ENCODE measurements around the gene CYTH1.
"Not testable (repeated sequence)": the region's sequence is repeated elsewhere in the genome, so short reads cannot be mapped to it uniquely, and the experiment has no call there.

Gene CYTH1

DNA sequence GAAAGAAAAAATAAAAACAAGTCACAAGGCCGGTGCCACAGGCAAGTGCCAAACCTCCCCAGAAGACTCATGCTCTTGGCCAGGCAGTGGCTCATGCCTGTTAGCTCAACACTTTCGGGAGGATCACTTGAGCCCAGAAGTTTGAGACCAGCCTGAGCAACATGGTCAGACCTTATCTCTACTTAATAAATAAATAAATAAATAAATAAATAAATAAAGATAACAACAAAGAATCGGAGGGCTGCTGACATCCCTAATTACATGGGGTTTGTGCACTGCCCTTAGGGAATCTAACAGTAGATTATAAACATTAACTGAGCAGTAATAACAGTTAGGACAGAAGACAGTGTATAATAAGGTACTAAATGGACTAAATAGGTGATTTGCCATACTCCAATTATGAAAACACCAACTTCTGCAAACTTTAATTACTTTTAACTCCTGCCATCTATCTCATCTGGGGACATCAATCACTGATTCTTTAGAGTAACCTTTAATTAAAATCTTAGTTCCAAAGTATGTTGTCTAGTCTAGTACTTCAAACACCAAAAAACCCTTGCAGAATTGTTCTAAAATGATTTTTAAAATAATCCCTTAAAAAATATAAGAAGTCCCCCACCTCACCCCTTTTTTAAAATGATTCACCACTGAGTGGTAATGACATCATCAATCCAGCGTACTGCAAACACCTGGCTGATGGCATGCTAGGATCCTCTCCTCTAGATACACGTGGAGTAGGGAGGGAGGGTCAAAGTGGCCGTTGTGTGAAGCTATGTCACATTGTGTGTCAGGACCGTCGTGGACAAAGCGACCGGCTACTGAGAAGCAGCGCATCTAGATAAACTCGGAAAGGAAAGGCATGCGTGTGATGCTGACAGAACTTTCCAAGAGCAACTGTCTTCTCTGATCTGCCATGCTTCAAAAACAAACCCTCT, 28.5 kb downstream of the CYTH1 start:
- DNase-seq: no peak

DNA sequence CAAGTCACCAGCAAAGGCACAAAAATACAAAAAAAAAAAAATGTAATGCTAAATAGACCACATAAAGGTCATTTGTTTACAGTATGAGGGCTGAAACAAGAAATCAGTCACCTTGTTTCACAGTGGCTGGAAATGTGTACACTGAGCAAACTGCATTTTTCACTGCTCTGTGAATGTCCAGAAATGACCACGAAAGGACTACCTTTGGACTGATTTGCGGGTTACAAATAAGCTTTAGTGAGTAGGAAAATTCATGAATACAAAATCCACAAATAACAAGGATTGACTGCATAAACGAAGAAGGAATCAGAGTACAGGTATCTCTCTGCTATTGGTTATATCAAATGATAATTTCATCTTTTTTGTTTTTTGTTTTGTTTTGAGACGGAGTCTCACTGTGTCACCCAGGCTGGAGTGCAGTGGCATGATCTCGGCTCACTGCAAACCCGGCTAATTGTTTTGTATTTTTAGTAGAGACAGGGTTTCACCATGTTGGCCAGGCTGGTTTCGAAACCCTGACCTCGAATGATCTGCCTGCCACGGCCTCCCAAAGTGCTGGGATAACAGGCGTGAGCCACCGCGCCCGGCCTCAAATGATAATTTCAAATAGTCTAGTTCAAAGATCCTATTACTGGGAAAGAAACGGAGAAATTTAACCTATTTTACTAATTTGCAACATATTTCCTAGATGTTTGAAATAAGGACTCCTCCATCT, 30.5 kb downstream of the CYTH1 start:
- no peak for DNase-seq

DNA sequence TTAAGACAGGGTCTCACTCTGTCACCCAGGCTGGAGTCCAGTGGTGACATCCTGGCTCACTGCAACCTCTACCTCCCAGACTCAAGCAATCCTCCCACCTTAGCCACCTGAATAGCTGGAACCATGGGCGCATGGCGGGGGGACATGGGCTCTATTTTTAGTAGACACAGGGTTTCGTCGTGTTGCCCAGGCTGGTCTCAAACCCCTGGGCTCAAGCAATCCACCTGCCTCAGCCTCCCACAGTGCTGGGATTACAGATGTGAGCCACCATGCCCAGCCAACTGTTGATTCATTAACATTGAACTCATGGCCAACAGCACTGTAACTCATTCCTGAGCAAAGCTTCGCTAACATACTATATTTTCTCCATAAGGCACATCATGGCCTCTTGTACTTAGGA, 31.1 kb downstream of the CYTH1 start:
- DNase-seq: not testable (repeated sequence)

DNA sequence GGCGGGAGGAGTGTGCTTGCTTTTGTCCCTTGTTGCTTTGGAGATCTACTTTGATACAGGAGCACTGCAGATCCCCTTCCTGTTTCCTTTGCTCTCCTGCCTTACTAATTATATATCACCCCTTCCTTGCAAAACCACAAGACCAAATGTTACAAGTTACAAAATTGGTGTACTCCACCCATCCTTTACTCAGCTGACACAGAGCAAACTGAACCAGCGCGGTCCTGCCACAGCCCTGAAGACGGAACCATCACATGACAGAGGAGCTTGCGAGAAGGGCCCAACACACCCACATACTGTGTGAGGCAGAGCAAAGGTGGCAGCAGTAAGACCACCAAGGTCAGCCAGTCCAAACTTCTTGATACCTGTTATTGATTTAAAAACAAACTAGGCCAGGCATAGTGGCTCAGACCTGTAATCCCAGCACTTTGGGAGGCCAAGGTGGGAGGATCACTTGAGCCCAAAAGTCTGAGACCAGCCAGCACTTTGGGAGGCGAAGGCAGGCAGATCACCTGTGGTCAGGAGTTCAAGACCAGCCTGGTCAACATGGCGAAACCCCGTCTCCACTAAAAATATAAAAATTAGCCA, 33.2 kb downstream of the CYTH1 start:
- no peak for DNase-seq

DNA sequence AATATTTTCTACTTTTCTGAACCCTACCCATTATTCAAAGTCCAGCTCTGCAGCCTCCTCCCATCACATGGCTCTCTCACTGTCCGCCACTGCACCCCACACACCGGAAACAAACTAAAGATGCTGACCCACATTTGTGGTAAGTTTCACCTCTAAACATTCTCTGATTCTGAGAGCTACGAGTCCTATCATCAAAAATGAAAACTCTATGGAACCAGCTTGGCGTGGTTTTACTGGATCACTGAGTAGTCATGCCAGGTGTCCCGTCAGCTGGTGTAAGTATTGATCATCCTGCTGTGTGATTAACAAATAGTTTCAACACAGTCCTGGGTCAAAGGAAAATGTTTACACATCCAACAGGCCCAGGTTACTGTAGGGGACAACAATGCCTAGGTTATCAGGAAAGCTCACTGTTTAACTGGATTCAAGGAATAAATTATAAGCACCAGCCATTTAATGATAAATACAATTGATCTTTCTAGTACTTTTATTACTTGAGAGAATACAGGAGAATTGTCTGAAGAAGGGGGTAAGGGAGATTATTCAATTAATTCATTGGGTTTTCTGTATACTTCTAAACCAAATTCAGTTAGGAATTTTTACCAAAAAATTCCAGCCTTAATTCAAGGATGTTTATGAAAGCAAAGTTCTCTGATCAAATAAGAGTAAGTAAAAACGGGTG, 33.9 kb downstream of the CYTH1 start:
- no peak for DNase-seq

DNA sequence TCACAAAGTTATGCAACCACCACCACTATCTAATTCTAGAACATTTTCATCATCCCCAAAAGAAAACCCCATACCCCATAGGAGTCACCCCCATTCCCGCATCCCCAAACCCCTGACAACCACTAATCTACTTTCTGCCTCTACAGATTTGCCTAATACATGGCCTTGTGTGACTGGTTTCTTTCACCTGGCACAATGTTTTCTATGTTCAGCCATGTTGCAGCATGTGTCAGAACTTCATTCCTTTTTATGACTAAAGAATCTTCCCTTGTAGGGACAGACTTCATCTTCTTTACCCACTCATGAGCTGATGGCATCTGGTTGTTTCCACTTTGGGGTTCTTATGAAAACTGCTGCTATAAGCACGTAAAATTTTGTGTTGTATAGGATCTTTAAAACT, 34.6 kb downstream of the CYTH1 start:
- DNase-seq: no peak

DNA sequence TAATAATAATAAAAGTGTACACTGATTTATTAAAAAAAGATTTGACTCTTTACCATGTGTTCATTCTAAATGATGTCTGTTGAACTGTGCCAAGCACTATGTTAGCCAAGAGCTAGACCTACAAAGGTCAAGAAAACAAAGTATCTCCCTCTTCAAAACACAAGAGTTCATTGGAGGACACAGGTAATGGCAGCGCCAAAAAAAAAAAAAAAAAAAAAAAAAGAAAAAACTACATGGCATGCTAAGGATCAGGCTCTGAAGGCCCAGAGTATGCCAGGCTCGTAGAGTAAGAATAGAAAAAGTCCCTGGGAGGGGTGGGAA, 35.2 kb downstream of the CYTH1 start:
- DNase-seq: no peak

DNA sequence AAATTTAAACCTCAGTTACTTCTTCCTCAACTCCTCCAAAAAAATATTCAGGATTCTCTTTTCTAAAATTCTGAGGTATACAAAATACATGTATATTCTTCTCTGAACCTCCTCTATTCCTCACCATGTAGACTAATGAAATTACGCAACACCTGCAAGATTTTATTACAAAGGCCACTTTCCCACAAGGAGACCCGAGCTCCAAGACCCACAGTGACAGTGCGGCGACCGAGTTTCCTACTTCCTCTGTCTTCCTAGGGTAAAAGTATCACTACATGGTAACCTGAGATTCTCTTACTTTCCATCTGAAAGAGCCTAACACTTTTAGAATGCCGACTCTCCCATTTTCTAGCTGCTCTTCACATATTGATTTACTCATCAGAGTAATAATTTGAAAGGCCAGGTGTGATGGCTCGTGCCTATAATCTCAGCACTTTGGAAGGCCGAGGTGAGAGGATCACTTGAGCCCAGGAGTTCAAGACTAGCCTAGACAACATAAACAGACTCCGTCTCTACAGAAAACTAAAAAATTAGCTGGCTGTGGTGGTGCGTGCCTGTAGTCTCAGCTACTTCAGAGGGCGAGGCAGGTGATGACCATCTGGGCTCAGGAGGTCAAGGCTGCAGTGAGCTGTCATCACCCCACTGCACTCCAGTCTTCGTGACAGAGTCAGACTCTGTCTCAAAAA, 35.7 kb downstream of the CYTH1 start:
- no peak for DNase-seq

DNA sequence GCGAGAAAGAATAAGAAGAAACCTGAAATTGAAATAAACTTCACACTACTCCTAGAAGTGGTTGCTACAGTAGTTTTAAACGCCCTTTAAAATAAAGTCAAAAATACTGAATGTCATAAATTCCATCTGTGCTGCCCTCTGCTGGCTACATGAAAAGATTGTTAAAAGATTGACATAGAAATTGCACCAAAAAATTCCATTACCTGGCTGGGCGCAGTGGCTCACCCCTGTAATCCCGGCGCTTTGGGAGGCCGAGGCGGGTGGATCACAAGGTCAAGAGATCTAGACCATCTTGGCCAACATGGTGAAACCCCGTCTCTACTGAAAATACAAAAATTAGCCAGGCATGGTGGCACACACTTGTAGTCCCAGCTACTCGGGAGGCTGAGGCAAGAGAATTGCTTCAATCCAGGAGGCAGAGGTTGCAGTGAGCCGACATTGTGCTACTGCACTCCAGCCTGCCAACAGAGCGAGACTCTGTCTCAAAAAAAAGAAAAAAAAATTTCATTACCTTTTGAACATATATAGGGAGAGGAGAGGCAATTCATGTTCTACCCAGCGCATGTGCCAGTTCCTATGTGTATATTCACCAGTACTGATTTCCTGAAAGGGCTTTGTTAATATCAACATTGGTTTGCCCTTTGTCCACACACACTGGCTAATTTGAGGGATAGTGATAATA, 36.5 kb downstream of the CYTH1 start:
- DNase-seq: no peak

DNA sequence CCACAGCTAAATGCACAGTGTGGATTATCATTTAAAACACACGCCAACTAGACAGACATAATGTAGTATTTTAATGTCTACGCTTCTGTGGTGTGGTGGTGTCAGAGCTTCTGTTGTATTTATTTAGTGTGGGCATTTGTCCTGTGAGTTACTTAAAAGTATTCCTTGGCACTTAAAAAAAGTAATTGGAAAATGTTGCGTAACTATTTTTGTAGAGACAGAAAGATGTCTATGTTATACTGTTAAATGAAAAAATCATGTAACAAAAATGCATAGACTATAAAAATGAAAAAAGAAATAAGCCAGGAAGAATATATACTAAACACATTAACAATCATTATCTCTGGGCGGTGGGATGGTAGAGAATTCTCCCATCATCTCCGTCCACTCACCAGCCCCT, 39.2 kb downstream of the CYTH1 start:
- DNase-seq: no peak

DNA sequence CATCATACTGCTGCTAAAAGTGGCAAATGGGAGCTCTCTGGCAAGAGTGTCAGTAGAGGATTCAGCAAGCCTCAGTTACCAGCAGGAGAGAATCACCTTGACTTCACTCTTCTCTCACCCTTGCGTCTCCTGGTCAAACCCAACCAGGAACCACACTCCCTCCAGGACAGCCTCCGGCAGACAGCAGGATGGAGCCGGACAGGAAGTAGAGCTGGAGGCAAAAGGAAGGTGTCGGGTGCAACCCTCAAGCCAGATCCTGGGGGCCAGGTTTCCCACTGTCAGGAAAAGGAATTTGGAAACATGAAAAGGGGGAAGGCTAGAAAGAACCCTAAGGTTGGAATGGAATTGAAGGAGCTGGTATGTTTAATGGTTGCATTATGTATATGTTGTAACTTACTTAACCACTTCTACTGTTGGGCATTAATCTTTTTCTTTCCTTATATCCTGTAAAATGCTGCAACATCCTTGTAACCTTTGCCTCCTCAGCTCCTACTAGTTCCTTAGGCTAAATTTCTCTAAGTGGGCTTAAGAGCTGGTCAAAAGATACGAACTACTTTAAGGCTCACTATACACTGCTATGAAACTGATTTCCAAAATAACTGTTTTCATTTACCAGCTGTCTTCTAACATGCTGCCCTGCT, 40.3 kb downstream of the CYTH1 start:
- DNase-seq: no peak

DNA sequence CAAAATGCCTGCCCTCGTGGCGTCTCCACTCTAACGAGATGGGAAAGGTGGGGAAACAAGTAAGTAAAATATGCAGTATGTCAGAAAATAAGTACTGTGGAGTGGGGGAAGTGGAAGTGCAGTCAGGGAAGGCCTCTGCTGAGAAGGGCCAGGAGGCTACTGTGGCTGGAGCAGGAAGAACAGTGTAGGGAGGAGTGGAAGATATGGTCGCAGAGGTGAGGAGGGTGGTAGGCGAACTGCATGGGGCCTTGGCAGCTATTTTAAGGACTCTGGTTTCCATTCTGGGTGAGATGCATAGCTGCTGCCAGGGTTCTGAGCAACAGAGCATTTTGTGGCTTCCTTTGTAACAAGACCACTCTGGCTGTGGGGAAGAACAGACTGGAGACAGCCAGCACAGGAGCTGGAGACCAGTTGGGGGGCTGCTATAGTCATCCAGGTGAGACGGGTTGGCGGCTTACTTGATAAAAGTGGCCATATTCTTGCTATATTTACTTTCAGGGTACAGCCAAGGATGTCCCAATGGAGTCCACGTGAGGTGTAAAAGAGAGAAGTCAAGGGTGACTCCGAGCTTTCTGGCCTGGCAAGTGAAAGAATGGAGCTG, 42.6 kb downstream of the CYTH1 start:
- no peak for DNase-seq

DNA sequence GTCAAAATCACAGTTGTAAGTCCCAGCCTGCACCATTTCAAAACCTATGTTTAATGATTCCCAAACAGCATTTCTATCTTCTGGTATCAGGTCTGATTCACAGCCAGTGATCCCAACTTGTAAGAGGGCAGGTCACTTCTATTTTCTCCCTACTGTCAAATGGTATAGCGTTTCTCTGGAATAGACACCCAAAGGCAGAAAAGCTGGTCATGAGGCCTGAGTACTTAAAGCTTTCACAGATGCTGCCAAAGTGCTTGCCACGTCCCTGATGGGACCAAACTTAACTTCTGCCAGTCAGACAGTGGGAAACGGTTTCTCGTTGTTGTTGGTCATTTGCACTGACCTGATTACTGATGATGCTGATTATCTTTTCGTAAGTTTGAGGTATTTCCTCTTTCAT, 43.4 kb downstream of the CYTH1 start:
- no peak for DNase-seq

DNA sequence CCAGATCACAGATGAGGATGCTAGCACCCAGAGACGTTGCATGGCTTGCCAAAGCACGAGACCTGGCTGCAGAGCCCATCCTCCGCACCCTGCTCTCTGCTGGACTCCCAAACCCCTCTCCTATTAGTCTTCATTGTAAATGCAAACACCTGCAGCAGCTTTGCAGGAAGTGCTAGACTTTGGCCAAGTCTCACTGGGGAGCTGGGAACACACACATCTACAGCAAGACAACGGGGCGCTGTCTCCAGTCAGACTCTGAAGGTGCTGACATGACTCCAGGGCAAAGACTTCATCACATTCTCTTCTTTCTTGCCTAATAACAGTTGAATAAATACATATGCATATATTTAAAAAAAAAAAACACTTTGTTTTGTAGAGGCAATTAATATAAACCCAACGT, 43.8 kb downstream of the CYTH1 start:
- no peak for DNase-seq

DNA sequence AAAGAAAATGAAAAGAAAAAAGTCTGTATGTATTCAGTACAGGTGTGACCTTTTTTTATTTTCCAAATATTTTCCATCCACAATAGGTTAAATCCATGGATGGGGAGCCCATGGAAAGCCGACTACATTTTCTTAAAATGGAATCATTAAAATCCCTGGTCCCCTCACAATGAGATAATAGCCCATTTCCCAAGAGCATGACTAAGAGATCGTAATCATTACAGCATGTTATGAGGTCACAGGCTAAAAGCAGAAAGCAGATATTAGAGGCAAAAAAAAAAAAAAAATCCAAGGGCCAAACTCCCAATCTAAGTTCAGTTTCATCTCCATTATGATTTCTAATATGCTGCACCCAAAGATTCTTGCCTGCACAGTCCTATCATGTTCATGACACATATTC, 44.7 kb downstream of the CYTH1 start:
- no peak for DNase-seq

DNA sequence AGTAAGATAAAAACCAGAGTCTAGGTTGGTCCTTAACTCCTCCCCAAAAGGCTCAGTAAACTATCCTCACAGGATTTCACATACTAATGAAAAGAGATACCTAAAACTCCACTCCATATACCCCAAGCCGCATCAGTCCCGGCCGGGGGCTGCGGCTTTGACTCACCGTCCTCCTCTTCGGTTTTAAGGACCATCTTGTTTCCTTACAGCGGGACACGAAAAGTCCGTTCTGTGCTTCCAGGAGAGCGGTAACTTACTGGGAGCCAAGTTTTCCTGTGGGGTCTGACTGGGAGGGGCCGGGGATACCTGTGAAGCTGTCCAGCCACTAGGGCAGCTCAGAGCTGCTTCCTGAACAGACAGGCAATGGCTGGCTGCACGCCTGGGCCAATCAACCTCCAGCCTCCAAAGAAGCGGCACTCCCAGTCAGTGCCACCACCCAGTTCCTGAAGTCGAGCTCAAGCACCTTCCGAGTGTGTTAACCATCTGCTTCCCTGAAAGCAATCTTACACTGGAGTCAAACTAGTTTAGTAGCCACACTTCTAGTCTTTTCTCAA, 45.5 kb downstream of the CYTH1 start:
- DNase-seq: no peak

DNA sequence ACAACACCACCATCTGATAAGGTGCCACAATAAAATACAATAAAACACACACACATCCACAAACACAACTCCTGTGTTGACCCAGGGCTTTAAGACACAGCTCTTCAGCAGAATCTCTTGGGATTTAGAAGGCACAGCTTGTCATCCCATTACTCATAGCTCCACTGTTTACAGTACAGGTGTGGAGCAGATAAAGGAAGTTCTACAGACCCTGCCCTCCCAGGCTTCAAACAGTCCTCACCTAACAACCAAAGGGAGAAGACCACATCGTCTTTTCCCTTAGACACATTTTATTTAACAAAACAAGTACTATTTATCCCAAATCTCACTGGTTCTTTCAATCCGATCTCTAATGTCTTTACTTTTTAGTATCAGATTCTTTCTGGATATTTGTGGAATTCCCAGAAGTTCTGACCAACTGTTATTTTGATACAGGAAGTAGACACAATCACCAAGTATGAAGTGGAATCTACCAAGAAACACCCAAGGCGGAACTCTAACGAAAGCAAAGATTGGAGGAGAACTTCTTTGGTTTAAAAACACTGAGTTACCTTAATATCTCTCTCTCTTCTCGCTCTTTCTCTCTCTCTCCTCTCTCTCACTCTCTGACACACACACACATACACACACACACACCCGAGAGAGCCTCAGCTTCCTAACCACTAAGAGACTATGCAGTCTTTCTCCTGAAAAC, 46.1 kb downstream of the CYTH1 start:
- no peak for DNase-seq

DNA sequence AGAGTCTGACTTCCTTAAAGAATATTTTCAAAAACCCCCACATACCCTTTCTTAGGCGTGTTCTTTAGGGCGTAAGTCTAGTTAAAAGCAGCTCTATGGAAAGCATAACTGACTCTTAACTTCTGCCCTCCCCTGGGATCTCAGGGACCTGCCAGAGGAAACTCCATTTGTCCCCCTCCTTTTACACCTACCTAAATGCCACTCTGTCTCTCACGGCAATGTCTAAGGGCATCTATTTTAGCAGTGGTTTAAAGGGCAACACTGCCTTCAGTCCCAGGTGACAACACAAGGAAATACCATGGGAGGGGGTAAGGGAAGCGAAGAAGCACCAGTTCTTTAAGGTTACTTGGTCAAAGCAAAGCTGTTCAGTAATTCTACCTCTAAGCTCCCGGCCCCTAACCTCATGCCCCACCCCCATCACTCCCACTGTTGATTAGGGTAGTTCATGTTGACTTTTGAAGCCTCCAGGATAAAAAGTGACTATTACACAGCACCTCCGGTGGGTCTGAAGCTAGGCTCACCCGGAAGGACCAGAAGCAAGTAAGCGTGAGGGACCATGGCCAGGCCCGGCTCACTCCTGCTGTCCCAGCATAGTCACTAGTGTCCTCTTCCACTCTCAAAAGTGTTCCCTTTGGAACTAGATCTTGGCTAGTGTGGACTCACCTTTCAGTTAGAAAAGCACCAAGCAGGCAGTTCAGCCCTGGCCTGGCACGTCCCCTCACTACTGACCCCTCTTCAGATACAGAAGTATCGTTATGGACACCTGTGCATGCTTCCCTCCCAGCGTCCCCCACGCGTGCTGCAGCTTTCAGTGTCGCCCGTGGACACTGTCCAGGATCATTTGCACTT, 47.1 kb downstream of the CYTH1 start:
- DNase-seq: no peak

DNA sequence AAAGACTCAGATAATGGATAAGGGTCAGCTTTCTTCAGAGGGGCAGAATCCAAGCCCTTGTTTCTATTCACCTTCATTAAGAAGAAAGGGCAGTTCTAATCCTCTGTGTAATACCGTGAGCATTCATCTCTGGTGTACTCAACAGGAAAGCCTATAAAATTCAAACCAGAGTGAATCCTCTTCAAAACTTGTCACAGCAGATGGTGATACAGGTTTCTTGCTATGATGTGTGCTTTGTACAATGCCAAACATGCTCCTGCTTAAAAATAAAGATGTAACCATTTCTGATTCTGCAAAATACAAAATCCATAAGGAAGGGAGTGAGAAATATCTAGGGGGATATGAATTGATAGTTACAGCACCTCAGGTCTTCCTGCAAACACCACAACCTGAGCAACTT, 49.7 kb downstream of the CYTH1 start:
- no peak for DNase-seq

Data from GOT3 (cell line).